Neutrophil (primary cell): Measurements from ENCODE around the gene AJUBA.

Source experiments
- H3K27ac ChIP-seq: fragments of 200-600 bp; sonication (generic); 2 replicates; pipeline ENCODE4 v1.5.1; 2016; ENCODE audit warnings: mild to moderate bottlenecking, moderate library complexity
- H3K27me3 ChIP-seq: fragments of 200-600 bp; sonication (generic); 2 replicates; pipeline ENCODE4 v1.6.0; 2016; ENCODE audit warnings: mild to moderate bottlenecking
- H3K36me3 ChIP-seq: fragments of 200-600 bp; sonication (generic); 2 replicates; pipeline ENCODE4 v1.5.1; 2017
- H3K4me1 ChIP-seq, 2 experiments: fragments of 200-600 bp in 1 of 2; sonication (generic) in 1 of 2; 1 replicate in 1 of 2; 2 replicates in 1 of 2; pipeline versions ENCODE4 v1.5.1 to v1.6.1; 2013 to 2016; ENCODE audit warnings: low read depth in 1 of 2, low read length in 1 of 2, mild to moderate bottlenecking in 1 of 2, moderate library complexity in 1 of 2; ENCODE audit not compliant: control insufficient read depth in 1 of 2, insufficient read depth in 1 of 2
- H3K4me3 ChIP-seq, 2 experiments: fragments of 200-600 bp in 1 of 2; sonication (generic) in 1 of 2; 1 replicate in 1 of 2; 2 replicates in 1 of 2; pipeline ENCODE4 v1.5.1; 2013 to 2016; ENCODE audit warnings: low read depth in 1 of 2, low read length in 1 of 2, mild to moderate bottlenecking in 1 of 2, moderate library complexity in 1 of 2
- H3K9me3 ChIP-seq: fragments of 200-600 bp; sonication (generic); 2 replicates; pipeline ENCODE4 v1.5.1; 2016
- TF ChIP-seq, protein P1 (sequence below): fragments of 200-600 bp; sonication (generic); IDR thresholded peaks from 2 replicates; pipeline ENCODE4 v1.5.1; 2016; ENCODE audit warnings: antibody characterized with exemption

Gene AJUBA

DNA sequence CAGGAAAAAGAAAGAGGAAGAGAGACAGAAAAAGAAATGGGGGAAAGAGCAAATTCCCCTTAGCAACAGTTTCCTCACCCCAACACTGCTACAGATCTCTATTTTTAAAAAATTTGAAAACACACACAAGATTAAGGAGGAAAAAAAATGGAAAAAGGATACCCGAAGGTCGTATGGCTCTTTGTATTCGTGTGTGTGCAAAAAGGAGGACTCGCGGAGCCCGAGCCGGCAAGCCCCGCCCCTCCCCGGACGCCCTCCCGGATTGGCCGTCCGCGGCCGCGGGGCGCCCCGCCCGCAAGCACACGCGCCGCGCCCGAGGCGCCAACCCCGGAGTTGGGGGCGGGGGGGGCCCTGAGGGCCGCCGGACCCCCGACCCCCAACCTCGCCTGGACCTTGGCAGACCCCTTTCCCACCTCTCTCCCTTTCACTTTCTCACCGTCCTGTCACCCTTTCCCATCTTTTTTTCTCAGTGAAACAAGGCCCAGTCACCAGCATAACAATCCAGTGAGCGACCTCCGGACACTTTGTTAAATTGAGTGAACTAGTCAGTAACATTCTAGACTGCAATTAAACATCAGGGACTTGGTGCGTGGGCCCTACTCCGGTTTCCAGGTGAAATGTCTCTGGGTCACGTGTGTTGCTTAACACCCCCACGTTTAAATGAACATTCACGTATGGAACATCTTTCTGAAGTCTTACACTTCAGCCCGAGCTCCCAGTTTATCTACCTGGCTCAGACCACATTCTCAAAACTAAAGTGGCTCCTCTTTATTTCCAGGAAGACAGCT, 27.8 kb upstream of the AJUBA start, which contains the start of gene C14orf93:
TSS of gene C14orf93 (minus strand) at position 205 of the 788 bp plus-strand sequence. CDS start 11,120 bp downstream, outside the sequence.
- TF ChIP-seq, protein P1, sequence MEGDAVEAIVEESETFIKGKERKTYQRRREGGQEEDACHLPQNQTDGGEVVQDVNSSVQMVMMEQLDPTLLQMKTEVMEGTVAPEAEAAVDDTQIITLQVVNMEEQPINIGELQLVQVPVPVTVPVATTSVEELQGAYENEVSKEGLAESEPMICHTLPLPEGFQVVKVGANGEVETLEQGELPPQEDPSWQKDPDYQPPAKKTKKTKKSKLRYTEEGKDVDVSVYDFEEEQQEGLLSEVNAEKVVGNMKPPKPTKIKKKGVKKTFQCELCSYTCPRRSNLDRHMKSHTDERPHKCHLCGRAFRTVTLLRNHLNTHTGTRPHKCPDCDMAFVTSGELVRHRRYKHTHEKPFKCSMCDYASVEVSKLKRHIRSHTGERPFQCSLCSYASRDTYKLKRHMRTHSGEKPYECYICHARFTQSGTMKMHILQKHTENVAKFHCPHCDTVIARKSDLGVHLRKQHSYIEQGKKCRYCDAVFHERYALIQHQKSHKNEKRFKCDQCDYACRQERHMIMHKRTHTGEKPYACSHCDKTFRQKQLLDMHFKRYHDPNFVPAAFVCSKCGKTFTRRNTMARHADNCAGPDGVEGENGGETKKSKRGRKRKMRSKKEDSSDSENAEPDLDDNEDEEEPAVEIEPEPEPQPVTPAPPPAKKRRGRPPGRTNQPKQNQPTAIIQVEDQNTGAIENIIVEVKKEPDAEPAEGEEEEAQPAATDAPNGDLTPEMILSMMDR, result no peak
- no peaks in the 10 kb centered on the region for H3K9me3 ChIP-seq
- peaks cover 29 to 35% of the 10 kb centered on the region in 2 experiments for H3K4me1 ChIP-seq

DNA sequence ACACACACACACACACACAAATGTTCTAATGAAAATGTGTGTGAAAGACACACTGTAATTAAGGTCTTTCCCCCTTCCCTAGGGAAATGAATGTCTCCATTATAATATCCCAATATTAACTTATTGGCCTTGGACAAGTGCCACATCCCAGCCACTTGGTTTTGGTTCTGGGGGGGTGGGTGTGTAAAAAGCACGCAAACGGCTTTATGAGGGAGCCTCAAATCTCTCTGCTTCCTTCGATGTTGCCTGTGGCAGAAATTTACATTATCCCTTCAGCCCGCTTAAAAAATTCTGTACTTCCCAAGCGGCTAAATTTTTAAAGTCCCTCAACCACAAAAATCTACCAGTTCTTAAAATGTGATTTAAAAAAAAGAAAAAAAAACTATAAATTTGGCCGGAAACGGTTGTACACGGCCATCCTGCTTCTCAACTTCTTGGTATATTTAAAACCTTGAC, 27.2 kb upstream of the AJUBA start:
- H3K4me3 ChIP-seq, result peak overlapping the region; percentile 70 to 90
- peak overlapping the region; percentile 85 for H3K27ac ChIP-seq
- H3K27me3 ChIP-seq, result no peaks in the 10 kb centered on the region
- TF ChIP-seq, protein P1, result no peak
- H3K4me1 ChIP-seq, result peaks cover 29 to 35% of the 10 kb centered on the region in 2 experiments
- H3K9me3 ChIP-seq, result no peaks in the 10 kb centered on the region
- no peaks in the 10 kb centered on the region for H3K36me3 ChIP-seq

More for the DNA sequence above, 27.8 kb upstream of the AJUBA start, which contains the start of gene C14orf93:
- Histone ChIP-seq H3K36me3 (no peaks in the 10 kb centered on the region), H3K27ac (peak within 1 kb of the TSS; percentile 85), H3K4me3 (peak within 1 kb of the TSS; percentile 70 to 90), H3K27me3 (no peaks in the 10 kb centered on the region)

DNA sequence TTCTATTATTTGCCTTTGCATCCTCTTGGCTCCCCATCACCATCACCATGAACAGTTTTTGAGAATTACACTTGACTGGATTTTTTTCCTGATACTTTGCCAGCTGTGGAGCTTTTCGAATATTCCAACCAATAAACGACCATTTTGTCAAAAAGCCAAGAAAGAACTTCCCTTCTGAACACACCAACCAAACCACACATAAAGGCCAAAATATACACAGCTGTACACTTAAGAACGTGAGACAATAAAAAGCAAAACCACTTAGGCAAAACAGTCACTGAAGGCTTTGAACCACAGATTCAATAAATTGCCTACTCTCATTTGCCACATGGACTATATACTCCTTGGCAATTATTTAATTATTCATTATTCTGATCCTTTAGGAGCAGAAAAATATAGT, 26.5 kb upstream of the AJUBA start:
- Histone ChIP-seq H3K4me3 (peak overlapping the region in 1 of 2 experiments; percentile 90), H3K4me1 (peaks cover 29 to 35% of the 10 kb centered on the region in 2 experiments), H3K9me3 (no peaks in the 10 kb centered on the region), H3K27me3 (no peaks in the 10 kb centered on the region), H3K36me3 (no peaks in the 10 kb centered on the region), H3K27ac (peak overlapping the region; percentile 85)
- TF ChIP-seq, protein P1, result no peak

DNA sequence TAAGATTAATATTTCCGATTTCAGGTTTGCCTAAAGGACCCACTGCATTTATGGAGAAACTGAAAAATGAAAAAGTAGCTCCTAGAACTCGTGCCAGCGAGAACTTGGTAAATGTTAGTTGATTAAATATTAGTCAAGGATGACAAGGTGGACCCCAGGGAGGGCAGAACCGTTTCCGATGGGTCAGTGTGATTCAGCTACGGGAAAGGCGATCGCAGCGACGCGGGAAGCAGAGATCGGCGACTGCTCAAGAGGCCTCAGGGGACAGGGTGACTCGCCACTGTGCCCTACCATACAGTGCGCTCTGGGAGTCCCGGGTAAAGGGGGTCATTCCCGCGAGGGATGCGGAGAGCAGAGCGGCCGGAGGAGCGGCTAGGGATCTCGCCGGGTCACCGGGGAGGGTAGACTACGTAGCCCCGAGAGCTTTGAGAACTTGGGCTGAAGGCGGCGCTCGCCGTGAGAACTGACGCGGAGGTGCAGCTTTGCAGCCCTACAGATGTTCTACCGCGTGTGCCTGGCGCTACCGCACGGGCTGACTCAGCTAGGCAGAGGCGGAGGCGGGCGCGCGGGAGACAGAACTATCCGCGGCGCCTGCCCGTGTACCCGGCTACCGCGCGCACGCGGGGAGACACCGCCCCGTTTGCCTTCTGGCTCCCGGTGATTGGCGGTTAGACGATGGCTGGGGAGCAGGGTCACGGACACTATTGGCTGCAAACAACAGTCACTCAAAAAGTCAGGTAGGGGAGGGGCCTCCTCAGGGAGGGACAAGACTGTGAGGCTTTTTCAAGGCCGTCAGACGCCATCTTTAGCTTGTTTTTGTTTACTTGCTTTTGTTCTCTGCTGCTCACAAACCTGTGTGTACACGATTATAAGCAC, 24.4 kb upstream of the AJUBA start:
- Histone ChIP-seq H3K4me1 (peaks cover 29 to 35% of the 10 kb centered on the region in 2 experiments), H3K27ac (peak overlapping the region; percentile 96), H3K36me3 (no peaks in the 10 kb centered on the region), H3K9me3 (no peaks in the 10 kb centered on the region), H3K4me3 (peak overlapping the region; percentile 82 to 83), H3K27me3 (no peaks in the 10 kb centered on the region)
- TF ChIP-seq, protein P1, result peak; percentile 51

DNA sequence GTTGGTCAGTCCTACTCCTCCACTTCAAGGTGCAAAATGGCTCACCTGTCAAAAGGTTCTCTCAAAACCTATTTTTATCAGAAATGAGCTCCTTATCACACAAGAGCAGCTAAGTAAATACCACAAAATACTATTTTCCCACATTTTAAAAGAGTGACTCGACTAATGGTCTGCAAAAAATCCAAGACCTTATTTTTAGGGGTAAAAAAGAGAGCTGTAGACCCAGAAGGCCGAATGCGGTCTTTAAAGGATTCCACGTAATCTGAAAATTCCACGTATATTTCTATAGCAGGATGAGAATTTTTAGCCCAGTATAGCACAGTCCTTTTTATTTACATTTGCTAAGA, 23.8 kb upstream of the AJUBA start:
- TF ChIP-seq, protein P1, result no peak
- Histone ChIP-seq H3K4me3 (peak overlapping the region; percentile 82 to 83), H3K27me3 (no peaks in the 10 kb centered on the region), H3K36me3 (no peaks in the 10 kb centered on the region), H3K9me3 (no peaks in the 10 kb centered on the region), H3K4me1 (peaks cover 29 to 35% of the 10 kb centered on the region in 2 experiments), H3K27ac (peak overlapping the region; percentile 96)
